ENCODE data around the gene XPC. TPM values are rescaled to one million over a fixed set of nuclear protein-coding genes. Genes with fewer than 3 reads are reported as not detected.

Gene XPC
- total RNA-seq, 6 experiments from 2014 or later, result 14.4 to 23.1 (median 20.0) TPM

DNA sequence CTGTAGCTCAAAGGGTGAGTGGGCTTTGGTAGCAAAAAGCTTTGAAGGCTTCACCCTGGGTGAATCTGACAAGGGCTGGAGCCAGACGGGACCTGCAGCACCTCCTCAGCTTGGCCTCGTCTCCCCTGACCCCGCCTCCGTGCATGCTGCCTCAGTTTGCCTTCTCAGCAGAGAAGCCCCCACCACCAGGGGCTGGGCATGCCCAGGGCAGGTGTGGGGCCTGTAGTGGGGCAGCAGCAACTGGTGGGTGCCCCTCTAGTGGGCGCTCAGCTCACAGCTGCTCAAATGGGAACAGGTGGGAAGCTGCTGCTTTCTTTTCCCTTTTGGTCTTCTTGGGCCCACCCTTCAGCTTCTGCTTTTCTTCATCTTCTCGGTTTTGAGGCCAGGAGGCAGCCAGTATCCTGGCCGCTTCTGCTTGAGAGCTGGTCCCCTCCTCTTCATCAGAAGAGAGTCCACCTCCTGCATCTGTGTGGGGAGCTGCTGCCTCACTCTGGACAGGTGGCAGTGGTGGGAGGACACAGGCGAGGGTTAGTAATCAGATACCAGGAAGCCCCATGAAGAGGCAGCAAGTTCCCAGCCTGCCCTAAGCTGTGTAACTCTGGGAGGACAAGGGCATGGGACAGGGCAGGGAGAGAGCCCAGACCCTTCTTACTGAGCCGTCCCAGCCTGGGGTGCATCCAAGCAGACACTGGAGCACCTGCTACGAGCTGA is 32.6 kb downstream of the XPC start:
- TF ChIP-seq POLR2A (IDR thresholded peaks at IDR 0.05) (no peak), CTCF (IDR thresholded peaks at IDR 0.05) (no peak)
- Histone ChIP-seq H3K27me3 (no peaks in the 10 kb centered on the region), H3K36me3 (peaks cover 0 to 27% (median 11%) of the 10 kb centered on the region in 4 donors), H3K4me3 (no peak overlapping the region), H3K9me3 (no peaks in the 10 kb centered on the region), H3K4me1 (peaks cover 0 to 42% (median 23%) of the 10 kb centered on the region in 4 donors), H3K27ac (peak overlapping the region in 2 of 3 donors; percentile 22 to 75)
- intact Hi-C loops (cut with DNase I), result no loop called here
- ATAC-seq (no peak), DNase-seq (no peak)
- WGBS (ENCODE audit: insufficient coverage, low coverage, low lambda C conversion rate, missing lambda C conversion rate), result 67% methylated on average over 1 of the region's 10 CpGs

DNA sequence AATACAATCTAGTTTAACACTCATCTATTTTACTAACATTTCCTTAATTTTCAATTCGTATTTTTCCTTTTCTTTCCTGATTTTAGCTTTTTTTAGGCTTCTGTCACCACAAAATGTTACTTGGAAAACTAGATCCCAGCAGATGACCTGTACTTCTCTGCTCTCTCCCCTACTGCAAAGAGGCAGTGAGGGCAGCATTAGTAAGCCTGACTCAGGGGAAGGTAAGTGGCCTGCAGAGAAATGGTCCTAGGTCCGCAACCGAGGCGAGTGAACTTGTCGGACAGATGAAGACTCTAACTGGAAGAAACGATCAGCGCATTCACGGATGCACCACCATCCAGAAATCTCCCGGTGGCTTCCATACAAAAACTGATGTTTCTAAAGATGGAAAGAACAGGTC is 33.2 kb downstream of the XPC start:
- peaks cover 0 to 27% (median 11%) of the 10 kb centered on the region in 4 donors for H3K36me3 ChIP-seq
- TF ChIP-seq CTCF (IDR thresholded peaks at IDR 0.05) (no peak), POLR2A (IDR thresholded peaks at IDR 0.05) (no peak)
- no peaks in the 10 kb centered on the region for H3K27me3 ChIP-seq
- intact Hi-C loops (cut with DNase I), result no loop called here
- ATAC-seq (no peak), DNase-seq (no peak)
- H3K4me1 ChIP-seq, result peaks cover 0 to 48% (median 26%) of the 10 kb centered on the region in 4 donors
- H3K9me3 ChIP-seq, result no peaks in the 10 kb centered on the region
- peak overlapping the region in 2 of 3 donors; percentile 22 to 75 for H3K27ac ChIP-seq
- 89% methylated on average over 9 of the region's 9 CpGs for WGBS (ENCODE audit: insufficient coverage, low coverage, low lambda C conversion rate, missing lambda C conversion rate)
- H3K4me3 ChIP-seq, result no peak overlapping the region

DNA sequence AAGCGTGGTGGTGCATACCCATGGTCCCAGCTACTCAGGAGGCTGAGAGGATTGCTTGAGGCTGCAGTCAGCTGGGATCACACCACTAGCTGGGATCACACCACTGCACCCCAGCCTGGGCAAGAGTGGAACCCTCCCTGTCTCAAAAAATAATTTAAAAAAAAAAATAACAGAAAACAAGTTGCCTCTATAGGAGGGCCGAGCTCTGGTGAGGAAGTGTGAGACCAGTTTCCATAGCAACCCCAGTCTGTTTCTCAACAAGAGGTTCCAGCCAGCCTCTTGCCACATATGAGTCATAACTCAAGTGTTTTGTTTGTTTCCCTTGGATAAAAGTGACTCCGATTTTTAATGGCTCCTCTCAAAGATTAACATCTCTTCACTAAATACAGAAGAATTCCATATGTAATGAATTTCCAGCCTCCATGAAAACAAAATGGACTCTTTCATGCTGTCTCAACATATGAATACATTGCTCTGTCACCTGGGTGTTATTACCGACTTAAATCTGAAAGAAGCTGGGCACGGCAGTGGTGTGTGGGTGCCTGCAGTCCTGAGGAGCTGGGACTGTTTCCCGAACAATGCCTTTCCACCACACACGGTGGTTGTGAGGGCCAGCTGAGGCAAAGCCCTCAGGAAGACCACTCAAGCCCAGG is 33.9 kb downstream of the XPC start:
- peak overlapping the region; percentile 34 to 75 (median 59) for H3K27ac ChIP-seq
- DNase-seq (peak in 1 of 3 donors; percentile 69), ATAC-seq (peak; percentile 63 to 82 (median 78))
- TF ChIP-seq POLR2A (IDR thresholded peaks at IDR 0.05) (no peak), CTCF (IDR thresholded peaks at IDR 0.05) (no peak)
- H3K27me3 ChIP-seq, result no peaks in the 10 kb centered on the region
- H3K9me3 ChIP-seq, result no peaks in the 10 kb centered on the region
- H3K4me1 ChIP-seq, result peaks cover 0 to 50% (median 28%) of the 10 kb centered on the region in 4 donors
- peaks cover 0 to 27% (median 11%) of the 10 kb centered on the region in 4 donors for H3K36me3 ChIP-seq
- WGBS (ENCODE audit: insufficient coverage, low coverage, low lambda C conversion rate, missing lambda C conversion rate), result 11% methylated on average over 6 of the region's 7 CpGs
- intact Hi-C loops (cut with DNase I), result no loop called here
- no peak overlapping the region for H3K4me3 ChIP-seq

- WGBS (ENCODE audit: insufficient coverage, low coverage, low lambda C conversion rate, missing lambda C conversion rate), result 60% methylated on average over 7 of the region's 7 CpGs
- DNase-seq (no peak), ATAC-seq (peak; percentile 46 to 65 (median 62))
- Histone ChIP-seq H3K4me1 (peaks cover 0 to 52% (median 29%) of the 10 kb centered on the region in 4 donors), H3K36me3 (peaks cover 0 to 27% (median 11%) of the 10 kb centered on the region in 4 donors), H3K27ac (peak overlapping the region; percentile 34 to 75 (median 59)), H3K4me3 (no peak overlapping the region), H3K9me3 (no peaks in the 10 kb centered on the region), H3K27me3 (no peaks in the 10 kb centered on the region)
- TF ChIP-seq POLR2A (IDR thresholded peaks at IDR 0.05) (no peak), CTCF (IDR thresholded peaks at IDR 0.05) (no peak)
- intact Hi-C loops (cut with DNase I), result no loop called here
Observed at GRCh38 chr3:14143271-14144225, 34.9 kb downstream of the XPC start.

All from right lobe of liver (tissue), 6 donors.